Smooth muscle cell of the brain vasculature (primary cell): Measurements from ENCODE around the gene FAM228A.

ENCODE experiments used
- DNase-seq: peaks from one replicate; pipeline ENCODE4 v3.0.0-alpha.2; 2012; ENCODE audit warnings: low read depth, low spot score

FAM228A gene

GRCh38 chr2:24225499-24226242, 50.8 kb downstream of the FAM228A start:
- DNase-seq: no peak

GRCh38 chr2:24228470-24228869, 53.6 kb downstream of the FAM228A start:
- no peak for DNase-seq

- no peak for DNase-seq
Observed at GRCh38 chr2:24231461-24231881, 56.6 kb downstream of the FAM228A start.

GRCh38 chr2:24233321-24233720, 58.5 kb downstream of the FAM228A start:
- DNase-seq: no peak

- DNase-seq: no peak
Observed at GRCh38 chr2:24237313-24237712, 62.5 kb downstream of the FAM228A start.

- no peak for DNase-seq
Observed at GRCh38 chr2:24238158-24238557, 63.3 kb downstream of the FAM228A start.

GRCh38 chr2:24239553-24239952, 64.7 kb downstream of the FAM228A start:
- DNase-seq: no peak
